ENCODE data around the gene EIF2B4.

DNA sequence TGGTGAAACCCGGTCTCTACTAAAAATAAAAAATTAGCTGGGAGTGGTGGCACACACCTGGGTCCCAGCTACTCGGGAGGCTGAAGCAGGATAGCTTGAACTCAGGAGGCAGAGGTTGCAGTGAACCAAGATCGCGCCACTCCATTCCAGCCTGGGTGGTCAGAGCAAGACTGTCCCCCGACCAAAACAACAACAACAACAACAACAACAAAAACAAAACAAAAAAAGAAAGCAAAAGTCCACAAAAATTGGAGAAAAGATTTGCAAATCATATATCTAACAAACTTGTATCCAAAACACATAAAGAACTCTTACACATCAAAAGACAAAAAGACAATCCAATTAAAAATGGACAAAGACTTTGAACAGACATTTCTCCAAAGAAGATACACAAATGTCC is 28.8 kb upstream of the EIF2B4 start:
- TF ChIP-seq POLR2AphosphoS5 (IDR thresholded peaks at IDR 0.05): no peak
- TF ChIP-seq, protein P1, sequence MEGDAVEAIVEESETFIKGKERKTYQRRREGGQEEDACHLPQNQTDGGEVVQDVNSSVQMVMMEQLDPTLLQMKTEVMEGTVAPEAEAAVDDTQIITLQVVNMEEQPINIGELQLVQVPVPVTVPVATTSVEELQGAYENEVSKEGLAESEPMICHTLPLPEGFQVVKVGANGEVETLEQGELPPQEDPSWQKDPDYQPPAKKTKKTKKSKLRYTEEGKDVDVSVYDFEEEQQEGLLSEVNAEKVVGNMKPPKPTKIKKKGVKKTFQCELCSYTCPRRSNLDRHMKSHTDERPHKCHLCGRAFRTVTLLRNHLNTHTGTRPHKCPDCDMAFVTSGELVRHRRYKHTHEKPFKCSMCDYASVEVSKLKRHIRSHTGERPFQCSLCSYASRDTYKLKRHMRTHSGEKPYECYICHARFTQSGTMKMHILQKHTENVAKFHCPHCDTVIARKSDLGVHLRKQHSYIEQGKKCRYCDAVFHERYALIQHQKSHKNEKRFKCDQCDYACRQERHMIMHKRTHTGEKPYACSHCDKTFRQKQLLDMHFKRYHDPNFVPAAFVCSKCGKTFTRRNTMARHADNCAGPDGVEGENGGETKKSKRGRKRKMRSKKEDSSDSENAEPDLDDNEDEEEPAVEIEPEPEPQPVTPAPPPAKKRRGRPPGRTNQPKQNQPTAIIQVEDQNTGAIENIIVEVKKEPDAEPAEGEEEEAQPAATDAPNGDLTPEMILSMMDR (IDR thresholded peaks at IDR 0.05): no peak
- TF ChIP-seq POLR2A (IDR thresholded peaks at IDR 0.05): no peak
- no peak for TF ChIP-seq EP300 (IDR thresholded peaks at IDR 0.05)

Measured in suprapubic skin (tissue), 4 donors.